Inferior parietal cortex (tissue), 1 donor: Measurements from ENCODE around the gene CHRDL2.
"Not testable (repeated sequence)": the region's sequence is repeated elsewhere in the genome, so short reads cannot be mapped to it uniquely, and the experiment has no call there.

ENCODE experiments used
- DNase-seq: peaks from one replicate; pipeline ENCODE4 v3.0.0-alpha.2; 2016; ENCODE audit errors: extremely low spot score

The CHRDL2 gene

DNA sequence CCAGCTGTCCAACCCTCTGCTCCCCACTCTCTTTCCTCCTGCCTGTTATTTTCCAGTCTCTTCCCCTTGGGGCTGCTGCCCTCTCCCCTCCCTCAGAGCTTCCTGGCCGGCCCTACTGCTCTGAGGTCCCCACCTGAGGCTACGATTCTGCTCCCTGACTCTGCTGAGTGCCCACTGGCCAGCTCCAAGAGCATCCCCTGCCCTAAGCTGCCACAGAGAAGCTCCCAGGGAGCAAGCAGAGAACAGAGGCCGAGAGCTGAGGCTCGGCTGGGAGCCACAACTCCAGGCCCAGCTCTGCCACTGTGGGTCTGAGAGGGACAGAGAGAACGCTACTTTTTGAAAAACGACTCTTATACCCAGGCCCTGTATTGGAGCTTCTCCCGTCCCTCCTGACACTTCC is 61.1 kb downstream of the CHRDL2 start:
- no peak for DNase-seq

DNA sequence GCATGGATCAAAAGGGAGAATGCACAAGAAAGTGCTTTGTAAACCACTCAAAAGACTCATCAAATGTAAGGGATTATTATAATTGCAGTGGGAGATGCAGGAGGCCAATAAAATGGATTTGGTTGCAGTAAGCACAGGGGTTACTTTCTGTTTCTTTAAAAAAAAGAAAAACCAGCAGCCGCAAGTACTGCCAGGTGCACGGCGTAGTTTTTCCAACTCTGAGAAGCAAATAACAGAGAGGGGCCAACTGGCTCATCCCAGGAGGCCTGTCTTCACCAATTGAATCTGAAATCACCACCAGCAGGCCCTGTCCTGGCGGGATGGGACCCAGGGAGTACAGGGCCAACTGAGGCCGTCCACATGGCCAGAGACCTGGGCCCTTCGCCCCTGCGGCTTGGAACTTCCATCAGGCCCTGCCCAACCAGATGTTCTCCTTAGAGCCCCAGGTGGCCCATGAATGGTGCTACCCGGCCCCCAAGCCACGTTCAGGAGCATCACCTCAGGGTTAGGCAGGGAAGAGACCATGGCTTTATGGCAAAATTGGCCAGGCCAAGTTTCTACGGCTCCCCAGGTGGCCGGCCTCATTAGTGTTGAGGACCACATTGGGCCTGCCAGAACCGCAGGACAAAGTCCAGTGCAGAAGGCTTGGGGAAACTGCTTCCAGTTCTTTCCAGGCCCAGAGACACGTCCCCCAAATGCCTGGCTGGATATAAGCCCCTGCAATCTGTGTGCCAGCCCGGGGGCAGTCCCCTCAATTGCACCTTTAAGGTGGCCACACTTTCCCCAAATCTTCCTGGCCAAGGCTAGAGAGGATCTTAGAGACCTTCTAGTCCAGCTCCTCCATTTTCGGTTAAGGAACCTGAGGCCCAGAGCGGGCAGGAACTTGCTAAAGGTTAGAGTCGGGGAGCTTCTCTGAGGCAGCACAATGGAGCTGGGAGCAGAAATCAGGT is 61.7 kb downstream of the CHRDL2 start:
- DNase-seq, result no peak

DNA sequence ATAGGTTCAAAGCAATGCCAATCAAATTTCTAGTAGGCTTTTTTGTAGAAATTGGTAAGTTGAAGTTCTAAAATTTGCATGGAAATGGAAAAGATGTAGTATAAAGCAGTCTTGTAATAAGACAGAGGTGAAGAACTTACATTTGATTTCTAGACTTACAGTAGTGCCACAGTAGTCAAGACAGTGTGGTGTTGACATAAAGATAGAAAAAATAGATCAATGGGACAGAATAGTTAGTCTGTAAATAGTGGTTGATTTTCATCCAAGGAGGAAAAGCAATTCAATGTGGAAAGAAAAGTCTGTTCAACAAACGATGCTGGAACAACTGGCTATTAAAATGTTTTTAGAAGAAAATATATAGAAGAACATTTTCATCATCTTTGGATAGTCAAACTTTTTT is 67.9 kb downstream of the CHRDL2 start:
- no peak for DNase-seq

DNA sequence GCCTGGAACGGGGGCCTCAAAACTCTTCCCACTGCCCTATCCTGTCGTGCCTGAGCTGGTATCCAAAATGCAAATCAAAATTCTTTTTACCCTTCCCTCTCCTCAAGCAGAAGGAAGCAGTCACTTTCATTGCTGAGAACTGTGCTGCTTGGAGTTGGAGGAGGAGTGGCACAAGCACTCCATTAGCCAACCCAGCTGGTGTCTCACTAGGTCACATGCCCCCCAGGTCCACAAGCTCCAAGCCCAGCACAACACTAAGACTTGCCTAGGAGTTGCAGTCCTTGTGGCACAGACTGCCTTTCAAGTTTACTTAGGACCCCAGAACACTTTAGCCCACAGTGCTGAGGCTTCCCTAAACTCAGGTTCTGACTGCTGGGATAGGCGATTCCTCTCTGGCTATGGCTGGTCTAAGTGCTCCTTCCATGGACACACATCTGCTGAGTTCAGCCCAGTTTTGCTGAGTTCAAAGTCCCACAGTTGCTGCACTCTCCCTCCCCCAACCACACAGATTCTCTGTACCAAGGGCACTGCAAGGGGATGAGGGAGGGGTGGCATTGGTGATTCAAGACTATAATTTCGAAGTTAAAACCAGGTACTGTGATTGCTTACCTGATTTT is 68.6 kb downstream of the CHRDL2 start:
- DNase-seq, result no peak

DNA sequence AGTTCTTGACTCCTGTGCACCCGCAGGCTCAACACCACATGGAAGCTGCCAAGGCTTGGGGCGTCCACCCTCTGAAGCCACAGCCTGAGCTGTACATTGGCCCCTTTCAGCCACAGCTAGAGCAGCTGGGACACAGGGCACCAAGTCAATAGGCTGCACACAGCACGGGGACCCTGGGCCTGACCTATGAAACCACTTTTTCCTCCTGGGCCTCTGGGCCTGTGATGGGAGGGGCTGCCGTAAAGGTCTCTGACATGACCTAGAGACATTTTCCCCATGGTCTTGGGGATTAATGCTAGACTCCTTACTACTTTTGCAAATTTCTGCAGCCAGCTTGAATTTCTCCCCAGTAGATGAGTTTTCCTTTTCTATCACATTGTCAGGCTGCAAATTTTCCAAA is 72.1 kb downstream of the CHRDL2 start:
- DNase-seq, result not testable (repeated sequence)

DNA sequence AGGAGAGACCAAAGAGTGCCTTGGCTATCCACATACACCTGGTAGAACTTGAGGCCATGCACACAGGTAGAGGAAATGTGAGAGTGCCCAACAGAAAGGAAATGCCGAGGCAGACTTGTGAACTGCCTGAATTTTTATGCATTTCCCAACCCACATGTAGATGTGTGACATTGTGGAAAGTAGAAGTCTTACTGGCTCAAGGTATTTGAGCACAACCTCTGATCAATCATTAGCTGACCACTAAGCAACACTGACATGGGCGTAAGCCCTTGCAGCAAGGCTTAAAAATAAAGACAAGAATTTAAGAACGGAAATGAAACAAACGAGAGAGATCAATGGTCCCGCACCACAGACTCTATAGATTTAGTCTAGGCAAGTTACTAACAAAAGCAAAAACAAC is 76.2 kb downstream of the CHRDL2 start:
- DNase-seq, result no peak

DNA sequence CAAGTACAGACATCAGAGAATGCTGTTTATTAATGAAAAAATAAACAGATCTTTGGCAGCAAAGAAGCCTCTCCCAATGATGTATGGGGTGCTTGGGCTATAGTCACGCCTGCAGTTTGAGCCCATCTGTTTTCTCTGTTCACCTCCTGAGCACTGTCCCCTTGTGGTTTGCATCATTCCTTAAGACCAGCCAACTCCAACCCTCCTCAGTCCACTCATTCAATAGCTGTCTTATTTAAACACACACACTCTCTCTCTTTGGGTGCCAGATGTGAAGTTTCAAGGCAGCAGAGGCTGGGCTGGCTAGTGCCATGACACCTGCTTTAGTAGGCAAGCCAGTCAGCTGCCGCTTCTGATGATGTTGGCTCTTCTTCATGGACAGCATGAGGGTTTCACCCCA is 80.7 kb downstream of the CHRDL2 start:
- no peak for DNase-seq

DNA sequence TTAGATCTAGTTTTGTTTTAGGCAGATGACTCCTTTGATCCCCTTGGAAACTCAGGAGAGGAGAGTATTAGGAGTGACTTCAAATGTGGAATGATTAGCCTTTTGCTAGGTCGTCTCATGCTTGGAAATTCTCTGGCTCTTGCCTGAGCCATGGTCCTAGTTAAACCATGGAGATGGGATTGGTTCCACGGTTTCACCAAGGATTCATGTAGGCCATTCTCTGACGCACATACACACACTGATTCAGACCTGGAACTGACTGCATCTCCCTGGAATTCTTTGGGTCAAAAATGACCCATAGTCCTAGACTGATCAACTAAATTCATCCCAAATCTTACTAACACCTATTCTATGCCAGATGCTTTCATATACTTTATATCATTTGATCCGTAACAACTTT is 82.3 kb downstream of the CHRDL2 start:
- no peak for DNase-seq

DNA sequence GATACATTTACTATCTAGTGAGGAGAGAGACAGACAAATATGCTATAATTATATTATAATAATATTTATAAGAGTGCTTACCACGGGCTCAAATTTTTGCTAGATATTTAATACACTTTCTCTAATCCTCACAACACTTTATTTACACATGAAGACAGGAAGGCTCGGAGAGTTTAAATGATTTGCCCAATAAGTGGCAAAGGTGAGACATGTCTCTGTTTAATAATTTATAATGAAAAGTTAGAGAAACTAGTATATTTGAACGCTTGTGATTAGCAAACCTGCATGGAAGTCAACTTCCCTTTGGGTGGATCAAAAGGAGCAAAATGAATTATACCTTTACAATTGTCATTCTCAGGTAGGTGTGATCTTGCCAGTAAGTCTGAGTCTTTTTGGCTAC is 83.4 kb downstream of the CHRDL2 start:
- no peak for DNase-seq

DNA sequence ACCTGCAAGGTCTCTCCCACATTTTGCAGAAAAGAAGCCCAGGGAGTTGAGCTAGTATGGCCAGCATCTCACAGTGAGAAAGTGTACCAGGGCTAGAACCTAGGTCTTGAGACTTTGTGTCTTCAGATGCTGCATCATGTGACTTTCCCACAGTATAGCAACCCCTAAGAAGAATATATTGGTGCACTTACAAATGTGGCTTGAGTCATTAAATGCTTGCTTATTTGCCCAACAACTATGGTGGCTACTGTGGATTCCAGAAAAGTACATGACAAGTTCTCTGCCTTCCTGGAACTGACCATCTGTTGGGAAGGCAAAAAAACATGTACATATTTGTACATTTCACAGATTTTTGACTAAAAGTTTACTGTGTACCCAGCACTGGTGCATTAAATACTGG is 83.8 kb downstream of the CHRDL2 start:
- no peak for DNase-seq

DNA sequence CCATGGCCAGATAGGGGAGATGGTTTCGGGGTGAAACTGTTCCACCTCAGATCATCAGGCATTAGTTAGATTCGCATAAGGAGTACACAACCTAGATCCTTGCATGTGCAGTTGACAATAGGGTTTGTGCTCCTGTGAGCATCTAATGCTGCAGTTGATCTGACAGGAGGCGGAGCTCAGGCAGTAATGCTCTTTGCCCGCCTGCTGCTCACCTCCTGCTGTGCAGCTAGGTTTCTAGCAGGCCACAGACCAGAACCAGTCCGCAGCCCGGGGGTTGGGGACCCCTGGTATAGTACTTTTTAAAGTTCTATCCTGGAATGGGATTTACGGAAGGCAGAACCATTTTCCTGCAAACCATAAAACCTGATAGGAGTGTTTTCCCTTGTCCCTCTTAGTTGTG is 84.3 kb downstream of the CHRDL2 start:
- no peak for DNase-seq
